HEK293 (cell line): Measurements from ENCODE around the gene WWOX.

Source experiments
- CTCF ChIA-PET: fragments of 350-600 bp; formaldehyde crosslinking; extraction: SDS; loops from one replicate; lab custom pipeline; 2021; ENCODE audit warnings: antibody characterized with exemption; lab: Yijun Ruan, JAX
- POLR2A ChIA-PET: fragments of 300-600 bp; formaldehyde crosslinking; extraction: SDS; loops from one replicate; lab custom pipeline; 2020; ENCODE audit warnings: antibody characterized with exemption, inconsistent platforms; lab: Yijun Ruan, JAX
- H3K27ac ChIP-seq: fragments of 200-500 bp; sonication (Bioruptor generic); 2 replicates; pipeline ENCODE4 v1.5.1; 2014; ENCODE audit warnings: low read depth, low read length, control low read depth, inconsistent platforms; ENCODE audit errors: extremely low read depth
- H3K36me3 ChIP-seq, 2 experiments: fragments of 200-500 bp in 1 of 2; sonication (Bioruptor generic) in 1 of 2; 1 replicate in 1 of 2; 2 replicates in 1 of 2; pipeline ENCODE4 v1.5.1; 2014 to 2017; ENCODE audit warnings: inconsistent platforms in 2 of 2, low read length in 2 of 2; ENCODE audit not compliant: control insufficient read depth in 2 of 2, insufficient read depth in 1 of 2
- H3K4me1 ChIP-seq: fragments of 200-500 bp; sonication (Bioruptor generic); 2 replicates; pipeline ENCODE4 v1.5.1; 2014; ENCODE audit warnings: mild to moderate bottlenecking, low read length, inconsistent platforms; ENCODE audit not compliant: control insufficient read depth, insufficient read depth
- H3K4me3 ChIP-seq: 2 replicates; pipeline ENCODE4 v1.5.1; 2011; ENCODE audit warnings: low read depth, mild to moderate bottlenecking, control low read depth, low read length, moderate library complexity
- H3K9me3 ChIP-seq: fragments of 200-500 bp; sonication (Bioruptor generic); 2 replicates; pipeline ENCODE4 v1.5.1; 2014; ENCODE audit warnings: low read depth, low read length, inconsistent platforms; ENCODE audit not compliant: control insufficient read depth, insufficient read depth
- EGR2 ChIP-seq: fragments of 450-650 bp; formaldehyde crosslinking; IDR thresholded peaks from 2 replicates; pipeline ENCODE4 v1.5.1; 2016; ENCODE audit warnings: low read depth, missing biosample characterization, missing genetic modification characterization
- GLIS1 ChIP-seq: fragments of 450-650 bp; formaldehyde crosslinking; IDR thresholded peaks from 2 replicates; pipeline ENCODE4 v1.5.1; 2016; ENCODE audit warnings: missing biosample characterization, missing genetic modification characterization
- HIC1 ChIP-seq: fragments of 450-650 bp; formaldehyde crosslinking; IDR thresholded peaks from 2 replicates; pipeline ENCODE4 v1.5.1; 2016; ENCODE audit warnings: missing biosample characterization, missing genetic modification characterization
- KLF7 ChIP-seq: fragments of 450-650 bp; formaldehyde crosslinking; IDR thresholded peaks from 2 replicates; pipeline ENCODE4 v1.5.1; 2016; ENCODE audit warnings: missing biosample characterization, missing genetic modification characterization, borderline replicate concordance
- TSHZ1 ChIP-seq: fragments of 450-650 bp; formaldehyde crosslinking; IDR thresholded peaks from 2 replicates; pipeline ENCODE4 v1.5.1; 2016; ENCODE audit warnings: missing biosample characterization, missing genetic modification characterization, borderline replicate concordance
- ZFP41 ChIP-seq: fragments of 450-650 bp; formaldehyde crosslinking; IDR thresholded peaks from 2 replicates; pipeline ENCODE4 v1.5.1; 2016; ENCODE audit warnings: missing biosample characterization, missing genetic modification characterization, borderline replicate concordance
- ZNF114 ChIP-seq: fragments of 450-650 bp; formaldehyde crosslinking; IDR thresholded peaks from 2 replicates; pipeline ENCODE4 v1.5.0; 2017; ENCODE audit warnings: missing biosample characterization, missing genetic modification characterization
- ZNF132 ChIP-seq: fragments of 450-650 bp; formaldehyde crosslinking; IDR thresholded peaks from 2 replicates; pipeline ENCODE4 v1.5.1; 2017; ENCODE audit warnings: missing biosample characterization, missing genetic modification characterization, borderline replicate concordance
- ZNF138 ChIP-seq: fragments of 450-650 bp; formaldehyde crosslinking; IDR thresholded peaks from 2 replicates; pipeline ENCODE4 v1.5.1; 2016; ENCODE audit warnings: missing biosample characterization, missing genetic modification characterization, borderline replicate concordance
- ZNF214 ChIP-seq: fragments of 450-650 bp; formaldehyde crosslinking; IDR thresholded peaks from 2 replicates; pipeline ENCODE4 v1.5.1; 2017; ENCODE audit warnings: missing biosample characterization, mild to moderate bottlenecking, missing genetic modification characterization, borderline replicate concordance
- ZNF239 ChIP-seq: fragments of 450-650 bp; formaldehyde crosslinking; IDR thresholded peaks from 2 replicates; pipeline ENCODE4 v1.5.1; 2016; ENCODE audit warnings: missing biosample characterization, missing genetic modification characterization
- ZNF366 ChIP-seq: fragments of 450-650 bp; formaldehyde crosslinking; conservative IDR thresholded peaks from 2 replicates; pipeline ENCODE4 v1.5.1; 2016; ENCODE audit warnings: missing biosample characterization, missing genetic modification characterization
- ZNF391 ChIP-seq: fragments of 450-650 bp; formaldehyde crosslinking; IDR thresholded peaks from 2 replicates; pipeline ENCODE4 v1.5.1; 2016; ENCODE audit warnings: low read depth, missing biosample characterization, missing genetic modification characterization, borderline replicate concordance
- ZNF394 ChIP-seq: fragments of 450-650 bp; formaldehyde crosslinking; IDR thresholded peaks from 2 replicates; pipeline ENCODE4 v1.5.1; 2016; ENCODE audit warnings: missing biosample characterization, missing genetic modification characterization, mild to moderate bottlenecking, moderate library complexity, borderline replicate concordance
- ZNF555 ChIP-seq: fragments of 450-650 bp; formaldehyde crosslinking; conservative IDR thresholded peaks from 2 replicates; pipeline ENCODE4 v1.5.1; 2017; ENCODE audit warnings: missing biosample characterization, mild to moderate bottlenecking, missing genetic modification characterization, inconsistent platforms
- ZNF664 ChIP-seq: fragments of 450-650 bp; formaldehyde crosslinking; IDR thresholded peaks from 2 replicates; pipeline ENCODE4 v1.5.1; 2016; ENCODE audit warnings: missing biosample characterization, missing genetic modification characterization
- ZNF747 ChIP-seq: fragments of 450-650 bp; formaldehyde crosslinking; IDR thresholded peaks from 2 replicates; pipeline ENCODE4 v1.5.1; 2016; ENCODE audit warnings: missing biosample characterization, missing genetic modification characterization
- ZNF837 ChIP-seq: fragments of 450-650 bp; formaldehyde crosslinking; IDR thresholded peaks from 2 replicates; pipeline ENCODE4 v1.5.1; 2016; ENCODE audit warnings: missing biosample characterization, missing genetic modification characterization
- TF ChIP-seq, protein P1 (sequence below): fragments of 450-650 bp; formaldehyde crosslinking; IDR thresholded peaks from 2 replicates; pipeline ENCODE4 v1.5.1; 2017; ENCODE audit warnings: missing biosample characterization, missing genetic modification characterization
- TF ChIP-seq, protein P2 (sequence below): fragments of 450-650 bp; formaldehyde crosslinking; IDR thresholded peaks from 2 replicates; pipeline ENCODE4 v1.5.1; 2016; ENCODE audit warnings: missing biosample characterization, missing genetic modification characterization
- TF ChIP-seq, protein P3 (sequence below): fragments of 450-650 bp; formaldehyde crosslinking; IDR thresholded peaks from 2 replicates; pipeline ENCODE4 v1.5.1; 2016; ENCODE audit warnings: missing biosample characterization, missing genetic modification characterization, low read depth

The WWOX gene

DNA sequence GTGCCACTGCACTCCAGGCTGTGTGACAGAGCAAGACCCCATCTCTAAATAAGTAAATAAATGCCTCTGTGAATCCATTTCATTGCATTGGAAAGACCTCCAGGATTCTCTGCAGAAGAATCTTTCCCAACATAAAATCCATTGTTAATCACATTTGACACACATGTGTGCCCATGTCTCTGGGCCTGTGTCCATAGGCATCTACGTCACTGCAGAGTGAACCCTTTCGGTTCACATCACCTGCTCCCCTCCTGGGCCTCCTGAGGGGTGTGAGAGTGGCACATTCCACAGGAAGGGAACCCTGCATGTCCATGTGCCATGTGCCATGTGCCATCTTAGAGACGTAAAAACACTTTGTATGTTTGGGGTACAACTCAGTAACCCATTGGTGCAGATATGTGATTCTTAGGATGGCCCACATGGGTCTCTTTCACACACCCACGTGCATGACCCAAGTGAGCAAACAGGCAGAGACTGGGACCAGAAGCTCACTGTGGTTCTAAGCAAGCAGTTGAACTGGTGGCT, 1073.6 kb downstream of the WWOX start:
- Histone ChIP-seq H3K4me1 (peaks cover 6% of the 10 kb centered on the region; the same call in 1 of the 2 replicates), H3K9me3 (no peaks in the 10 kb centered on the region), H3K36me3 (no peaks in the 10 kb centered on the region), H3K27ac (no peak overlapping the region), H3K4me3 (no peak overlapping the region)
- TF ChIP-seq GLIS1 (no peak), TSHZ1 (tag by site-specific recombination) (no peak), ZFP41 (tag by site-specific recombination) (no peak)
- TF ChIP-seq, protein P1, sequence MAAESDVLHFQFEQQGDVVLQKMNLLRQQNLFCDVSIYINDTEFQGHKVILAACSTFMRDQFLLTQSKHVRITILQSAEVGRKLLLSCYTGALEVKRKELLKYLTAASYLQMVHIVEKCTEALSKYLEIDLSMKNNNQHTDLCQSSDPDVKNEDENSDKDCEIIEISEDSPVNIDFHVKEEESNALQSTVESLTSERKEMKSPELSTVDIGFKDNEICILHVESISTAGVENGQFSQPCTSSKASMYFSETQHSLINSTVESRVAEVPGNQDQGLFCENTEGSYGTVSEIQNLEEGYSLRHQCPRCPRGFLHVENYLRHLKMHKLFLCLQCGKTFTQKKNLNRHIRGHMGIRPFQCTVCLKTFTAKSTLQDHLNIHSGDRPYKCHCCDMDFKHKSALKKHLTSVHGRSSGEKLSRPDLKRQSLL (tag by site-specific recombination) = no peak
- ChIA-PET POLR2A (no interaction called here), CTCF (no interaction called here)

DNA sequence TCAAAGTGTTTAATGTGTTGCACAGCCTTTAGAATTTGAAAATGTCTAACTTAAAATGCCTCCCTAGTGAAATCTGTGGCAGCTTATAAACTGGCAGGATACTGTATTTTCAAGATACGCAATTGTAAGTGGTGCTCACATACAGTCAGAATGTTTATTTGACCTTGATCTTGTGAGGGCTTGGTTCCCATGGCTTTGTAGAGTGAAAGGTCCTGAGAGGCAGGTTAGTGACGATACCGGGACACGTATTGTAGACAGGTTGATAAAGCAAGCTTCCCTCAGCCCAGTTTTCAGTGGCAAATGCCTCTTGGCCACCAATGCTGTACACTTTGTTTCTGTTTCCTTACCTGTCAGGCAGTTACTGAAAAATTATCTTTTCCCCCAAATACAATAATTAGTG, 1074.5 kb downstream of the WWOX start:
- H3K4me3 ChIP-seq = no peak overlapping the region
- POLR2A ChIA-PET = no interaction called here
- no peaks in the 10 kb centered on the region for H3K9me3 ChIP-seq
- H3K4me1 ChIP-seq = peaks cover 6% of the 10 kb centered on the region; the same call in 1 of the 2 replicates
- CTCF ChIA-PET = no interaction called here
- no peaks in the 10 kb centered on the region for H3K36me3 ChIP-seq
- no peak overlapping the region for H3K27ac ChIP-seq
- TF ChIP-seq ZNF747 (tag by site-specific recombination) = no peak
- no peak for TF ChIP-seq HIC1
- TF ChIP-seq ZNF239 (tag by site-specific recombination) = no peak
- TF ChIP-seq ZNF391 = no peak
- TF ChIP-seq EGR2 (tag by site-specific recombination) = no peak
- no peak for TF ChIP-seq ZNF214
- TF ChIP-seq, protein P2, sequence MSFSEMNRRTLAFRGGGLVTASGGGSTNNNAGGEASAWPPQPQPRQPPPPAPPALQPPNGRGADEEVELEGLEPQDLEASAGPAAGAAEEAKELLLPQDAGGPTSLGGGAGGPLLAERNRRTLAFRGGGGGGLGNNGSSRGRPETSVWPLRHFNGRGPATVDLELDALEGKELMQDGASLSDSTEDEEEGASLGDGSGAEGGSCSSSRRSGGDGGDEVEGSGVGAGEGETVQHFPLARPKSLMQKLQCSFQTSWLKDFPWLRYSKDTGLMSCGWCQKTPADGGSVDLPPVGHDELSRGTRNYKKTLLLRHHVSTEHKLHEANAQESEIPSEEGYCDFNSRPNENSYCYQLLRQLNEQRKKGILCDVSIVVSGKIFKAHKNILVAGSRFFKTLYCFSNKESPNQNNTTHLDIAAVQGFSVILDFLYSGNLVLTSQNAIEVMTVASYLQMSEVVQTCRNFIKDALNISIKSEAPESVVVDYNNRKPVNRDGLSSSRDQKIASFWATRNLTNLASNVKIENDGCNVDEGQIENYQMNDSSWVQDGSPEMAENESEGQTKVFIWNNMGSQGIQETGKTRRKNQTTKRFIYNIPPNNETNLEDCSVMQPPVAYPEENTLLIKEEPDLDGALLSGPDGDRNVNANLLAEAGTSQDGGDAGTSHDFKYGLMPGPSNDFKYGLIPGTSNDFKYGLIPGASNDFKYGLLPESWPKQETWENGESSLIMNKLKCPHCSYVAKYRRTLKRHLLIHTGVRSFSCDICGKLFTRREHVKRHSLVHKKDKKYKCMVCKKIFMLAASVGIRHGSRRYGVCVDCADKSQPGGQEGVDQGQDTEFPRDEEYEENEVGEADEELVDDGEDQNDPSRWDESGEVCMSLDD = no peak
- no peak for TF ChIP-seq ZNF394 (tag by site-specific recombination)
- TF ChIP-seq ZNF132 = no peak
- TF ChIP-seq, protein P3, sequence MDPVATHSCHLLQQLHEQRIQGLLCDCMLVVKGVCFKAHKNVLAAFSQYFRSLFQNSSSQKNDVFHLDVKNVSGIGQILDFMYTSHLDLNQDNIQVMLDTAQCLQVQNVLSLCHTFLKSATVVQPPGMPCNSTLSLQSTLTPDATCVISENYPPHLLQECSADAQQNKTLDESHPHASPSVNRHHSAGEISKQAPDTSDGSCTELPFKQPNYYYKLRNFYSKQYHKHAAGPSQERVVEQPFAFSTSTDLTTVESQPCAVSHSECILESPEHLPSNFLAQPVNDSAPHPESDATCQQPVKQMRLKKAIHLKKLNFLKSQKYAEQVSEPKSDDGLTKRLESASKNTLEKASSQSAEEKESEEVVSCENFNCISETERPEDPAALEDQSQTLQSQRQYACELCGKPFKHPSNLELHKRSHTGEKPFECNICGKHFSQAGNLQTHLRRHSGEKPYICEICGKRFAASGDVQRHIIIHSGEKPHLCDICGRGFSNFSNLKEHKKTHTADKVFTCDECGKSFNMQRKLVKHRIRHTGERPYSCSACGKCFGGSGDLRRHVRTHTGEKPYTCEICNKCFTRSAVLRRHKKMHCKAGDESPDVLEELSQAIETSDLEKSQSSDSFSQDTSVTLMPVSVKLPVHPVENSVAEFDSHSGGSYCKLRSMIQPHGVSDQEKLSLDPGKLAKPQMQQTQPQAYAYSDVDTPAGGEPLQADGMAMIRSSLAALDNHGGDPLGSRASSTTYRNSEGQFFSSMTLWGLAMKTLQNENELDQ (tag by site-specific recombination) = no peak
- TF ChIP-seq ZNF555 (tag by site-specific recombination) = no peak
- no peak for TF ChIP-seq KLF7
- no peak for TF ChIP-seq ZNF837 (tag by site-specific recombination)
- TF ChIP-seq ZNF366 (tag by site-specific recombination) = no peak
- TF ChIP-seq ZNF138 (tag by site-specific recombination) = no peak
- TF ChIP-seq ZNF114 (tag by site-specific recombination) = no peak
- no peak for TF ChIP-seq ZNF664 (tag by site-specific recombination)
